ENCODE data around the gene SUMF1. TPM values are rescaled to one million over a fixed set of nuclear protein-coding genes. Genes with fewer than 3 reads are reported as not detected.

SUMF1 gene
- polyA plus RNA-seq, 12 donors: 11.5 to 22.3 (median 17.2) TPM; not detected in 1

DNA sequence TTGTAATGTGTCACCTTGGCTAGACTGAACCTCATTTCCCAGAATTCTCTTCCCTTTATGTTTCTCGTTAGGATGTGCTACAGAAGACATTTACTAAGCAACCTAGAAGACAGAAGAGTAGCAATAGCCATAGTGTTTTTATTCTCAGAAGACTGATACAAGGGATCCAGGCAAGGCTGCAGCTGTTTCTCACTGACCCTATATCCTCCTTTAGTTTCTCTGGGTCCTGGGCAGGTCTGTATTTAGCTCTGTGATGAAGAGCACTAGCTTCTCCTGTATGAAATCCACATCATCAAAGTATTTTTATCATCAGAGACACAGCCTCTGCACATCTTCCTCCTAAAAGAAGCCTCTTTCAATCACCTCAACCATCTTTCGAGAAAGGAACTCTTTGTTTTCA, 72.5 kb downstream of the SUMF1 start:
- DNase-seq: no peak

DNA sequence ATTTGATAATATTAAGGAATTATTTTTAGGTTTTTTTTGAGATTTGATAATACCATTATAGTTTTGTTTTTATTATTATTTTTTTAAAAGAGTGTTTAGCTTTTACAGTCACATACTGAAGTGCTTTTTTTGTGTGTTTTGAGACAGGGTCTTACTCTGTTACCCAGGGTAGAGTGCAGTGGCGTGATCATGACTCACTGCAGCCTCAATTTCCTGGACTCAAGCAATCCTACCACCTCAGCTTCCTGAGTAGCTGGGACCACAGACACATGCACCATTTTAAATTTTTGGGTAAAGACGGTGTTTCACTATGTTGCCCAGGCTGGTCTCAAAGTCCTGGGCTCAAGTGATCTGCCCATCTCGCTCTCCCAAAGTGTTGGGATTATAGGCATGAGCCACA, 73.0 kb downstream of the SUMF1 start:
- no peak for DNase-seq

DNA sequence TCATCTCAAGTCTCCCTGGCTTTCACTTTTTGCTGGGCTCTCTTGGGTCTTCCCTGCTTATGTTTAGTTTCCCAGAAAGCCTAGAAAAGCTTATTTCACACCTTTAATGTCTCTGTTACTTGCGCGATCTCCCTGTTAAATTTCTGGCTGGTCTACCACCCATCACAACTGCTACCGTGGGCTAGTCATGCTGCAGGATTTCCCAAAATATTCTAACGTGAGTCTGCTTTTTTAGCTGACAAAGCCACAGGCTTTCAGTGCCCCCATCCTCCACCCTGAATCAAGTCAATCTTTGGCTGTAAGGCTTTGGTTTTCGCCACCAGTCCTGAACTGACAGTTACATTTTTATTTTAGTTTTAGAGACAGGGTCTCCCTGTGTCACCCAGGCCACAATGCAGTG, 74.1 kb downstream of the SUMF1 start:
- no peak for DNase-seq

DNA sequence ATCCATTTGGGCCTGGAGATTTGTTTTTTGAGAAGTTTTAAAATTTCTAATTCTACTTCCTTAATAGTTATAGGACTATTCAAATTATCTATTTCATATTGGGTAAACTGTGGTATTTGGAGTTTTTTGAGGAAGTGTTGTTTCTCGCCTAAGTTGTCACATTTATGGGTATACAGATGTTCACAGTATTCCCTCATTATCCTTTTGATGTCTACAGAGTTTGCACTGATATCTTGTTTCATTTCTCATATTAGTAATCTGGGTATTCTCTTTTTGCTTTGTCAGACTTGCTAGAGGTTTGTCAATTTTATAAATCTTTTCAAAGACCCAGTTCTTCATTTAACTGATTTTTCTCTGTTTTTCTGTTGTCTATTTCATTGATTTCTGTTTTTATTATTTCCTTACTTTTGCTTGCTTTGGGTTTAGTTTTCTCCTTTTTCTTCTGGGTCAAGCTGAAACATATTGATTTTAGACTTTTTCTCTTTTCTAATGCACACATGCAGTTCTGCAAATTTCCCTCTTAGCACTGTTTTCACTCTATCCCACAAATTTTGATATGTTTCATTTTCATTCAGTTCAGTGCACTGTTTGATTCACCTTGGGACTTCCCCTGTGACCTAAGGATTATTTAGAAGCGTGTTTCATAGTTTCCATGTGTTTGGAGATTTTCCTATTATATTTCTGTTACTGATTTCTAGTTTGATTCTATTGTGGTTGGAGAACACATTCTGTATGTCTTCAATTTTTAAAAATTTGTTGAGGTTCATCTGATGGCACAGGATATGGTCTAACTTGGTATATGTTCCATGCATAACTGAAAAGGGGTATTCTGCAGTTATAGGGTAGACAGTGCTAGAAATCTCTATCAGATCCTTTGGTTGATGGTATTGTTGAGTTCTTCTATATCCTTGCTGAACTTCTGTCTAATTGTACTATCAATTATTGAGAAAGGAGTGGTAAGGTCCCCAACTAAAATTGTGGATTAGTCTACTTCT, 79.6 kb downstream of the SUMF1 start:
- no peak for DNase-seq

DNA sequence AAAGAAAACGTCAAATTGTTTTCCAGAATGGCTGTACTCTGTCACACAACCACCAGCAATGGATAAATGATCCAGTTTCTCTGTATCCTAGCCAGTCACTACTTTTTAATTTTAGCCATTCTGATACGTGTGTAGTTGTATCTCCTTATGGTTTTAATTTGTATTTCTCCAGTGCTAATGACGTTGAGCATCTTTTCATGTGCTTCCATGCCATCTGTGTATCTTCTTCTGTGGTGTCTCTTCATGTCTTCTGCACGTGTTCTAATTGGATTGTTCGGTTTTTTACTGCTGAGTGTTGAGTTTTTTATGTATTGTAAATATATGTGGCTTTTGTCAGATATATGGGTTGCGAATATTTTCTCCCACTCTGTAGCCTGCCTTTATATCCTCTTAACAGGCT, 81.9 kb downstream of the SUMF1 start:
- no peak for DNase-seq

GRCh38 chr3:4380013-4380412, 87.1 kb downstream of the SUMF1 start:
- DNase-seq: no peak

- DNase-seq: no peak
Observed at GRCh38 chr3:4376499-4376898, 90.6 kb downstream of the SUMF1 start.

DNA sequence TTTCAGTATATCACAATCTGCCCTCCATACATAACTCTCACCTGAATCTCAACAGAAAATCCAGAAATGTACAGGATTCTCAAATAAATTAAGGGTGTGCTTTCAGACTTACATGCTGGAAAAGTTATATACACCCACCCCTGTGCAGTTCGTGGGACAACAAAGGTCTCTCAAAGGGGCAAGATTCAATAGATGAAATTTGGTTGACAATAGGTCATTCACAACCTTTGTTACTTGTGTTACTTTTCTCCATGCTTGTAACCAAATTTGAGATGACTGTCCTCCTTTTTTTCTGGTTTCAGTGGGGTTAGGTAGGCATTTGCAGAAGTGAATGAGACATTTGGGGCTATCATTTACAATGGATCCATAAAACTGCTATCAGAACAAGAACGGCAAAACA, 91.2 kb downstream of the SUMF1 start:
- DNase-seq: no peak

GRCh38 chr3:4373669-4374068, 93.4 kb downstream of the SUMF1 start:
- no peak for DNase-seq

DNA sequence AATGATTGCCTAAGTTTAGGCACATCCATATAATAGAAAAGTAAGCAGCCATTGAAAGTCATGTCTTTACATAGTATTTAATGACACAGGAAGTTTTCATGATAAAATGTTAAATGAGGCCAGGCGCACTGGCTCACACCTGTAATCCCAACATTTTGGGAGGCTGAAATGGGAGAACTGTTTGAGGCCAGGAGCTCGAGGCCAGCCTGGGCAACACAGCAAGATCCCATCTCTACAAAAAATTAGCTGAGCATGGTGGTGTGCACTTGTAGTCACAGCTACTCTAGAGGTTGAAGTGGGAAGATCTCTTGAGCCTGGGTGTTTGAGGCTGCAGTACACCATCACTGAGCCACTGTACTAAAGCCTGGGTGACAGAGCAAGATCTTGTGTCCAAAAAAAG, 104.5 kb downstream of the SUMF1 start:
- no peak for DNase-seq

DNA sequence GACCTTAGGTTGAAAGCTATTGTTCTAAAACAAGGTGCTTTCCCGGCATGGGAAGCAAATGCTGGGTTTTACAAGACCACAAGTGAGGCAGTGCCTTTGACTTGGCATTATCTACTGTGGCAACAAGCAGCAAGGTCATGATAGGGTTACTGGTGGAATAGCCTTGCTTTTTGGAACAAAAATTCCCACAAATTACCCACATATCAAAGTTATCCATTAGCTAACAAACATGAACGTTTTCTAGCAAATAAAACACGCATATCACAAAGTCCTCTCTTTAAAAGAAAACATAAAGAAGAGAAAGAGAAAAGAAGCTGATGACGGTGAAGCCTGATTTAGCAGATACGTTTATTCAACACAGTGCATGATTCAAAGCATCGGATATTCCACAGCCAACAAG, 106.3 kb downstream of the SUMF1 start:
- DNase-seq: no peak

DNA sequence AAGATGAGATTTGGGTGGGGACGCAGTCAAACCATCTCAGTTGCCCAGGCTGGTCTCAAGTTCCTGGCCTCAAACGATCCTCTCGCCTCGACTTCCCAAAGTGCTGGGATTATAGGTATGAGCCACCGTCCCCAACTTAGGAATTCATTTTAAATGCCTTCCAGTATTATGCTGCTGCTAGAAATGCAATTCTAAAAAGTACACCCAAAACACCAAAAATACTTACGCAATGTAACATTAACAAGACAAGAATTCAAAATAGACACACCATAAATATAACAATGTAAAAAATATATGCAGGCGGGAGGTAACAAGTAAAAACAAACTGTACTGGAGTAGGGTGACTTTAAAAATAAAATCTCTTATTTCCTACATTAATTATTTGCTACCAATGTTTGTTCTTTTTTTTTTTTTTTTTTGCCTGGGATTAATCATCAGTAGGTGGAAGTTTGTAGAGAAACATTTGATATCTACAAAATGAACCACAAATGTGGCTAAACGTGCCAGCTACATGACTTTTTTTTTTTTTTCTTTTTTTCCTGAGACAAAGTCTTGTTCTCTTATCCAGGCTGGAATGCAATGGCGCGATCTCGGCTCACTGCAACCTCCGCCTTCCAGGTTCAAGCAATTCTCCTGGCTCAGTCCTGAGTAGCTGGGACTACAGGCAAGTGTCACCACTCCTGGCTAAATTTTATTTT, 107.1 kb downstream of the SUMF1 start:
- no peak for DNase-seq

GRCh38 chr3:4358273-4358672, 108.8 kb downstream of the SUMF1 start:
- DNase-seq: no peak

DNA sequence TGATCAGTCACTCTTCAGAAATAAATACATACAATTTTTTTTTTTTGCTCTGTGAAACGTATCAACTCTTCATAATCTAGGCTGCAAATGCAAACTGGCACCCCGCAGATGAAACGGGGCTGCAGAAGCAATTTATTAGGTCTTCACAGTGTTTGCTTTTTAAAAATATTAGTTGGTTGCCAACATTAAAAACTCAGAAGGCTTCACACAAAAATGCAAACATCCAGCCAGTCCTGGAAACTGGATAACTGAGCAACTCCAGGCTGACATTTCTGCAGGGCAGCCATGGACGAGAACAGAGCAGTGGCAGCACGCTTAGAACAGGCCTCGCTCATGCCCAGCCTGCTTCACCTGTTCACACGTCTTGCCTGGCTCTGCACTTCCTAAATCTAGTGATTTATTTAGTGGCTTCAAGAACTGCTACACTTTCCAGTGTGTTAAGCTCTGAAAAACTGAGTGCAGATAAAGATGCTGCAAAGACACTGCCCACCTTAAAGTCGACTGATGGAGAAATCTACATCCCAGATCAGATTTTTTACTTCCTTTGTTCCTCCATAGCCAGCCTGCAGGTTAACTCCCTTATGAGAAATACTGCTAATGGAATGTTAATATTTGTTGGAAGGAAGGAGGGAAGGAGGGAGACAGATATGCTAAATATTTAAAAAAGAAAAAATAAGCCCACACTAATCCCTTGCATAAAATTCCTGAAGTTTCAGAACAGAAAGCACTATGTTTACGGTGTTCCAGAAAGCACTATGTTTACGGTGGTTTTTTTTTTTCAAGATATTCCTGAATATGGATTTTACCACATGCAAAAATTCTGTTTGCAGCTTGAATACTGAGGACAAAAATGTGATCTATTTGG, 110.3 kb downstream of the SUMF1 start:
- no peak for DNase-seq

- DNase-seq: no peak
Observed at GRCh38 chr3:4356220-4356540, 110.9 kb downstream of the SUMF1 start.

DNA sequence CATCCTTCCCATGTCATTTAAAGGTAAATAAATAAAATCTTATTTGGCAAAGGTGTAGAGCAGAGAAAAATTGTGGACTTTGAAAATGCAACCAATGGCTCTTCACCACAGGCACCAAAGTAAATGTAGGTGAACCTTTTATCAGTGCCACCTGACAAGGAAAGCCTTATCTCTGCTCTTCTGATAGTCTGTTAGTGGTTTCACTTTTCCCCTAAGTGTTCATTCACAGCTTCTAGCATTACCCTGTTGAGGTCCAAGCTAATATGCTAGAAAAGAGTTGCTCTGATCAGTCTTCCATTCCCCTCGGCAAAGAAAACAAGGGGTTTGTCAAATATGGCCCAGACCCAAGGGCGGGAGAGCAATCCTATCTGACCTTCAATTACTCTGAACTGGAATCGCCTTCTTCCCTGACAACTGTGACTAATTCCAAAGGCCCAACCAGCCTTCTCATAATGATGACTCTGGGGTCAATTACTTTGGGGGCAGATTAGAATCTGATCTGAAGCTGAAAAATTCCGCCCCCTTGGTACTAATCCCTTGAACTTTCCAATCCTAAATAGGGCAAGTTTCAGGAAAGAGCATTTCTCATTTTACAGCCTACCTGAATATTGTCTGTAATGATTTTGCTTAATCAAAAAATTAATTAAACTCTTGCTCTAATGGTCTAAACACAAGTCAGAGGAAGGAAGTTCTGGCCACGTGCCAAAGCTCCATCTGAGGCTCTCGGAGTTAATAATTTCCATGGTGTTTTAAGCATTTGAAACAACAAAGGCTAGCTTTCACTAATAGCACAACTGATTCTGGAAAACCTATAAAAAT, 111.5 kb downstream of the SUMF1 start:
- no peak for DNase-seq

GRCh38 chr3:4351872-4352271, 115.2 kb downstream of the SUMF1 start:
- DNase-seq: no peak

GRCh38 chr3:4351164-4351855, 115.8 kb downstream of the SUMF1 start:
- DNase-seq: no peak

DNA sequence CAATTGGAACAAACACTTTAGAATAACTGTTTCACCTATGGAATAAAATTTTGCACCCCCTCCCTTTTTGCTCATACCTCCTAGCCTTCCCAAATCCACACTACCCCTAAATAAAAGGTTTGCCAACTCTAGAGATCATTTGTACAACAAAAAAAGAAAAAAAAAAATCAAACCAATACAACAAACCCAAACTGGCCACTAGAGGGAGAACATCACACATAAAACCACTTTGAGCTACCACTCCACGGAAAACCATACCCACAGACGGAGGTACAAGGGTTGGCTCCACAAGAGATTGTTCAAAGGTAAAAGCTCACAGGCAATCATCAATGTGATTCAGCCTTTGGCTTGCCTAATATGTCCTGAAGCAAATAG, 116.3 kb downstream of the SUMF1 start:
- peak; percentile 65 for DNase-seq

DNA sequence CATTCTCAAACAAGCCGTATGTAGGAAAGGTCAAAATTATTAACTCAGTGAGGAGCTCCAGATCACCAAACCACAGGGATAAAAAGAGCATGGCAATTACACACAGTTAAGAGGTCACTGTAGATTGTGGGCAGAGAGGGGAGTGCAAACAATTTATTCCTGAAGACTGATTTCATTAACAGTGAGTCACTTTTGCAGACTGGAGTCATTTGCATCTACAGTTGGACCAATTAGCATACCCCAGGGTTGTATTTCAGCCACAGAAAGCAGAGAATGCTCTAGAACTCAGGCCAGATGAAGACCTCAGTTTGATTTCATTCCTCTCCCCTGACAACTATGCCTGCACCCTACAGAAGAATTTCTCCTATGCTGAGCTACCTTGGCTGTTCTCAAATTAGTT, 123.8 kb downstream of the SUMF1 start:
- DNase-seq: no peak

DNA sequence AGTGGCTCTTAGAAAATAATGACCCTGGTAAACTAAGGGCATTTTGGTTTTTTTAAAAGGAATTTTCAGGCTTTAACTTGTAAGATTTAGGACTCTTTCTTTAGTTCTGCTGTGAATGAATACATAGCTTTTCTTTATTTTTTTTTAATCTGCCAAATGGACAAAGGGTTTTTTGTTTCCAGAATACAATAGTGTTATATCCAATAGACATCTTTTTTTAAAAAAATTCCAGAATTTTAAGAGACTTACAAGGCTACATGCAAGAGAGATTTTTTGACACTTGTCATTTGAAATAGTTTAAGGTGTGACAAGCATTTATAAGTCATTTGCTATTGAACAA, 125.8 kb downstream of the SUMF1 start:
- DNase-seq: no peak

All from muscle of arm (tissue), 12 donors.